IPS-11a (cell line): ENCODE measurements around the gene HDAC4.

Experiments
- H3K4me3 ChIP-seq: one replicate; pipeline ENCODE4 v1.5.1; 2013; ENCODE audit warnings: low read depth, low read length, control low read depth

The HDAC4 gene

GRCh38 chr2:239150125-239151011 is 250.5 kb downstream of the HDAC4 start:
- H3K4me3 ChIP-seq: no peak overlapping the region

GRCh38 chr2:239149501-239149900 is 251.3 kb downstream of the HDAC4 start:
- no peak overlapping the region for H3K4me3 ChIP-seq

GRCh38 chr2:239148495-239149200 is 252.2 kb downstream of the HDAC4 start:
- H3K4me3 ChIP-seq: no peak overlapping the region

GRCh38 chr2:239147376-239147775 is 253.4 kb downstream of the HDAC4 start:
- H3K4me3 ChIP-seq: no peak overlapping the region

- no peak overlapping the region for H3K4me3 ChIP-seq
Measured at GRCh38 chr2:239146741-239147181, 254.1 kb downstream of the HDAC4 start.

GRCh38 chr2:239146011-239146641 is 254.7 kb downstream of the HDAC4 start:
- no peak overlapping the region for H3K4me3 ChIP-seq

- H3K4me3 ChIP-seq: no peak overlapping the region
Measured at GRCh38 chr2:239145601-239146000, 255.2 kb downstream of the HDAC4 start.

GRCh38 chr2:239145106-239145505 is 255.7 kb downstream of the HDAC4 start:
- H3K4me3 ChIP-seq: no peak overlapping the region

- no peak overlapping the region for H3K4me3 ChIP-seq
Measured at GRCh38 chr2:239144713-239144999, 256.2 kb downstream of the HDAC4 start.

GRCh38 chr2:239143858-239144712 is 256.7 kb downstream of the HDAC4 start:
- no peak overlapping the region for H3K4me3 ChIP-seq

GRCh38 chr2:239142806-239143205 is 258.0 kb downstream of the HDAC4 start:
- H3K4me3 ChIP-seq: no peak overlapping the region

GRCh38 chr2:239142296-239142695 is 258.5 kb downstream of the HDAC4 start:
- no peak overlapping the region for H3K4me3 ChIP-seq

- H3K4me3 ChIP-seq: no peak overlapping the region
Measured at GRCh38 chr2:239141021-239141760, 259.6 kb downstream of the HDAC4 start.

GRCh38 chr2:239140346-239141020 is 260.3 kb downstream of the HDAC4 start:
- H3K4me3 ChIP-seq: no peak overlapping the region

GRCh38 chr2:239139566-239139965 is 261.3 kb downstream of the HDAC4 start:
- no peak overlapping the region for H3K4me3 ChIP-seq

- no peak overlapping the region for H3K4me3 ChIP-seq
Measured at GRCh38 chr2:239139101-239139500, 261.7 kb downstream of the HDAC4 start.

- no peak overlapping the region for H3K4me3 ChIP-seq
Measured at GRCh38 chr2:239138610-239139009, 262.2 kb downstream of the HDAC4 start.

- no peak overlapping the region for H3K4me3 ChIP-seq
Measured at GRCh38 chr2:239137898-239138283, 262.9 kb downstream of the HDAC4 start.

- H3K4me3 ChIP-seq: no peak overlapping the region
Measured at GRCh38 chr2:239137165-239137897, 263.5 kb downstream of the HDAC4 start.
